PC-3 (cell line): ENCODE measurements around the gene HSPA1A.

Source experiments
- EZH2 ChIP-seq: fragments of 300-600 bp; sonication (generic); IDR thresholded peaks from one replicate; pipeline ENCODE4 v1.6.1; 2017; ENCODE audit warnings: antibody characterized with exemption, mild to moderate bottlenecking, low read length; ENCODE audit not compliant: unreplicated experiment
- EZH2phosphoT487 ChIP-seq: fragments of 300-600 bp; sonication (generic); IDR thresholded peaks from 2 replicates; pipeline ENCODE4 v1.6.1; 2018; ENCODE audit warnings: mild to moderate bottlenecking, antibody characterized with exemption, low read length, borderline replicate concordance

GRCh38 chr6:31850765-31851484, 35.6 kb downstream of the HSPA1A start:
- TF ChIP-seq EZH2 (no peak), EZH2phosphoT487 (no peak)
